Astrocyte (in vitro differentiated cells and primary cell): ENCODE measurements around the gene PDLIM5.

Source experiments
- CTCF ChIP-seq: IDR thresholded peaks from 2 replicates; pipeline ENCODE4 v1.5.1; 2011; ENCODE audit warnings: low read depth, mild to moderate bottlenecking, inconsistent platforms, low read length, moderate library complexity; ENCODE audit not compliant: insufficient read depth
- EZH2 ChIP-seq: IDR thresholded peaks from 2 replicates; pipeline ENCODE4 v1.6.1; 2012; ENCODE audit warnings: mild to moderate bottlenecking, low read length, inconsistent platforms; ENCODE audit not compliant: insufficient read depth

- TF ChIP-seq CTCF (no peak), EZH2 (no peak)
Measured at GRCh38 chr4:94650134-94650495, 198.4 kb downstream of the PDLIM5 start.
